Esophagus (tissue), 2 donors: Measurements from ENCODE around the gene BCL11B. TPM values are rescaled to one million over a fixed set of nuclear protein-coding genes. Genes with fewer than 3 reads are reported as not detected.

ENCODE experiments used
- H3K27ac ChIP-seq, 2 donors: one replicate each; pipeline ENCODE4 v1.5.1; 2013; ENCODE audit warnings: low read depth in 2 of 2, mild to moderate bottlenecking in 2 of 2, inconsistent platforms in 1 of 2, low read length in 1 of 2, moderate library complexity in 1 of 2
- H3K27me3 ChIP-seq, 2 donors: one replicate each; pipeline ENCODE4 v1.6.1; 2013; ENCODE audit warnings: low read length in 2 of 2, control low read depth in 1 of 2, mild to moderate bottlenecking in 1 of 2; ENCODE audit not compliant: insufficient read depth in 2 of 2, control insufficient read depth in 1 of 2
- H3K36me3 ChIP-seq, 2 donors: one replicate each; pipeline ENCODE4 v1.6.1; 2013; ENCODE audit warnings: low read length in 1 of 2; ENCODE audit not compliant: control insufficient read depth in 2 of 2, insufficient read depth in 2 of 2
- H3K4me1 ChIP-seq, 2 donors: one replicate each; pipeline ENCODE4 v1.6.1; 2013; ENCODE audit warnings: low read length in 1 of 2; ENCODE audit not compliant: control insufficient read depth in 2 of 2, insufficient read depth in 2 of 2
- H3K4me3 ChIP-seq, 2 donors: one replicate each; pipeline ENCODE4 v1.5.1; 2013; ENCODE audit warnings: low read length in 2 of 2, mild to moderate bottlenecking in 2 of 2, low read depth in 1 of 2, moderate library complexity in 1 of 2
- H3K9me3 ChIP-seq, 2 donors: one replicate each; pipeline ENCODE4 v1.6.1; 2013; ENCODE audit warnings: mild to moderate bottlenecking in 2 of 2, low read depth in 1 of 2, low read length in 1 of 2, moderate library complexity in 1 of 2; ENCODE audit not compliant: control insufficient read depth in 2 of 2, insufficient read depth in 1 of 2
- WGBS, 2 donors: extraction: QIAGEN DNeasy Blood & Tissue Kit; methylation state at CpG; one replicate each; pipeline ENCODE4 v1.1.7; 2013; 5-methylcytosine and 5-hydroxymethylcytosine counted together
- polyA plus RNA-seq, 2 donors: library from polyadenylated mRNA; stranded (reverse); fragments of 200-250 nt; gene quantifications; one replicate each; pipeline ENCODE4 v1.2.3, GENCODE V29; 2013
- donor health status: healthy with polysubstance abuse.
- donor health status: Bipolar disorder and iron deficiency.

The BCL11B gene
- polyA plus RNA-seq, 2 donors, result 1.7 to 2.2 TPM

GRCh38 chr14:99315197-99315596 lies 43.2 kb upstream of the BCL11B start:
- Histone ChIP-seq H3K4me1 (no peaks in the 10 kb centered on the region), H3K9me3 (no peaks in the 10 kb centered on the region), H3K36me3 (no peaks in the 10 kb centered on the region), H3K27ac (no peak overlapping the region), H3K4me3 (no peak overlapping the region), H3K27me3 (no peaks in the 10 kb centered on the region)
- WGBS, 2 donors, result 74% methylated on average over 8 of the region's 8 CpGs

- H3K4me3 ChIP-seq, result no peak overlapping the region
- 74 to 77% methylated on average over 9 of the region's 9 CpGs for WGBS, 2 donors
- H3K9me3 ChIP-seq, result no peaks in the 10 kb centered on the region
- no peaks in the 10 kb centered on the region for H3K4me1 ChIP-seq
- no peaks in the 10 kb centered on the region for H3K27me3 ChIP-seq
- no peak overlapping the region for H3K27ac ChIP-seq
- no peaks in the 10 kb centered on the region for H3K36me3 ChIP-seq
These were observed 42.6 kb upstream of the BCL11B start for GRCh38 chr14:99314623-99315022.

DNA sequence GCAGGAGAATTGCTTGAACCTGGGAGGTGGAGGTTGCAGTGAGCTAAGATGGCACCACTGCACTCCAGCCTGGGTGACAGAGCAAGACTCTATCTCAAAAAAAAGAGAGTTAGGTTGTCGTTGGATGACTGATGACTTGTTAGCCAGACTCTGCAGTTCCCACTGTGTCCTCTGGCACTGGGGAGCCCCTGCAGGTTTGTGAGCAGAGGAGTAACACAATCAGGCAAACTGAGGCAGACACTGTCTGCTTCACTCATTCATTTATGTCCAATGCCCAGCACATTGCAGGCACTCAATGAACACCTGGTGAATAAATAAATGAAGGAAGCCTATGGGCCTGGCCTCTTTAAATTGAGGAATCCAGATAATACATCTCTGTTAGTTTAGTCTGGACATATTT lies 41.2 kb upstream of the BCL11B start:
- Histone ChIP-seq H3K36me3 (no peaks in the 10 kb centered on the region), H3K9me3 (no peaks in the 10 kb centered on the region), H3K27me3 (no peaks in the 10 kb centered on the region), H3K27ac (no peak overlapping the region), H3K4me3 (no peak overlapping the region), H3K4me1 (no peaks in the 10 kb centered on the region)
- 80 to 90% methylated on average over 1 of the region's 1 CpG for WGBS, 2 donors

DNA sequence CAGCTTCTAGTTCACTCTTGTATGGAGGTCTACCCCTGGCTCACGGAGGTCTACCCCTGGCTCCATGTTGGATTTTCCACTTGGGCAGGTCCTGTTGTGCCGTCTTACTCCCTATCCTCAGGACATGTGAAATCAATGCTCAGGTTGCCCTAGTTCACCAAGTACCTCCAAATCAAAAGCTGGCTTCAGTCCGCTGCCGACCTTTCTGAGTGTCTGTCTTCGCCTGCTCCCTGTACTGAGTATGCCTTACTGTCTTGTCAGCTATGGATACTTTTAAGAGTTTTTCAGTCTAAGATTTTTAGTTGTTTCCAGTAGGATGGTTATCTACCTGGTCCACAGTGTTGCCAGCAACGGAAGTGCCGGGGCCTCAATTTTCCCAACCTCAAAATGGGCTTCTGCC lies 40.1 kb upstream of the BCL11B start:
- WGBS, 2 donors, result 91 to 97% methylated on average over 7 of the region's 7 CpGs
- Histone ChIP-seq H3K27ac (no peak overlapping the region), H3K36me3 (no peaks in the 10 kb centered on the region)

DNA sequence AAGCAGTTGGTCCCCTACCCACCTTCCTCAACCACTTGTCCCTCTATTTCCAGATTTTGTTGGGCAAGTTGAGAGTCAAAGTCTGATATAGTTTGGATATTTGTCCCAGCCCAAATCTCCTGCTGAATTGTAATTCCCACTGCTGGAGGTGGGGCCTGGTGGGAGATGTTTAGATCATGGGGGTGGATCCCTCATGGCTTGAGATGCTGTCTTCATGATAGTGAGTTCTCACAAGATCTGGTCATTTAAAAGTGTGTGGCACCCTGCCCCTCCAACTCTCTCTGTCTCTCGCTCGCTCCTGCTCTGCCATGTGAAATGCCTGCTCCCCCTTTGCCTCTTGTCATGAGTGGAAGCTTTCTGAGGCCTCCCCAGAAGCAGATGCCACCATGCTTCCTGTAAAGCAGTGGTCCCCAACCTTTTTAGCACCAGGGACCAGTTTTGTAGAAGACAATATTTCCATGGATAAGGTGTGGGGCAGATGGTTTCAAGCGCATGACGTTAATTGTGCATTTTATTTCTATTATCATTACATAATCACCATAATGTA lies 37.3 kb upstream of the BCL11B start:
- Histone ChIP-seq H3K4me3 (no peak overlapping the region), H3K36me3 (no peaks in the 10 kb centered on the region), H3K4me1 (no peaks in the 10 kb centered on the region), H3K27me3 (no peaks in the 10 kb centered on the region), H3K27ac (no peak overlapping the region), H3K9me3 (no peaks in the 10 kb centered on the region)
- WGBS, 2 donors, result 93 to 97% methylated on average over 4 of the region's 4 CpGs

More for the DNA sequence above, 40.1 kb upstream of the BCL11B start:
- Histone ChIP-seq H3K4me1 (no peaks in the 10 kb centered on the region), H3K4me3 (no peak overlapping the region), H3K9me3 (no peaks in the 10 kb centered on the region), H3K27me3 (no peaks in the 10 kb centered on the region)

- 77 to 78% methylated on average over 1 of the region's 1 CpG for WGBS, 2 donors
- Histone ChIP-seq H3K4me1 (no peaks in the 10 kb centered on the region), H3K27ac (no peak overlapping the region), H3K9me3 (no peaks in the 10 kb centered on the region), H3K4me3 (no peak overlapping the region), H3K27me3 (no peaks in the 10 kb centered on the region), H3K36me3 (no peaks in the 10 kb centered on the region)
These were observed 32.2 kb upstream of the BCL11B start for GRCh38 chr14:99304208-99304607.

GRCh38 chr14:99300190-99300589 lies 28.2 kb upstream of the BCL11B start:
- no peaks in the 10 kb centered on the region for H3K36me3 ChIP-seq
- H3K4me3 ChIP-seq, result no peak overlapping the region
- H3K4me1 ChIP-seq, result no peaks in the 10 kb centered on the region
- no peaks in the 10 kb centered on the region for H3K9me3 ChIP-seq
- no peak overlapping the region for H3K27ac ChIP-seq
- no peaks in the 10 kb centered on the region for H3K27me3 ChIP-seq

DNA sequence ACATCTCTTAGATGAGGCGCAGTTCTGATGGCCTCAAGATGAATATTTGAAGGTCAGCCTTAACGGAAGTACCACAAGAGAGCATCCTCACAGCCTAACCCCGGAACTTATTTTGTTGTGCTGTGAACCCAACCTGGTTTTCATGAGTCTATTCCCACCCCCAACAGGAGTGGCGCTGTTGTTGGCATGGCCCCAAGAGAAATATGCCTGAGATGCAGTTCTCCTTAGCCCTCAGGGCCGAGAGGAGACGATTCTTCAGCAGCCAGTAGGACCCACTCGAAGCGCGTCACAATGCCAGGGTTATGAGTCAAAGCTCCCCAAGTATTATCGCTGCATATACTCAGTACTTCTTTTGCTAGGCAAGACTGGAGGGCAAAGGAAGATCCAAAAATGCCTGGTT lies 24.5 kb upstream of the BCL11B start:
- Histone ChIP-seq H3K9me3 (no peaks in the 10 kb centered on the region), H3K4me3 (no peak overlapping the region), H3K27ac (no peak overlapping the region), H3K4me1 (no peaks in the 10 kb centered on the region), H3K36me3 (no peaks in the 10 kb centered on the region), H3K27me3 (no peaks in the 10 kb centered on the region)
- 80 to 82% methylated on average over 10 of the region's 10 CpGs for WGBS, 2 donors

DNA sequence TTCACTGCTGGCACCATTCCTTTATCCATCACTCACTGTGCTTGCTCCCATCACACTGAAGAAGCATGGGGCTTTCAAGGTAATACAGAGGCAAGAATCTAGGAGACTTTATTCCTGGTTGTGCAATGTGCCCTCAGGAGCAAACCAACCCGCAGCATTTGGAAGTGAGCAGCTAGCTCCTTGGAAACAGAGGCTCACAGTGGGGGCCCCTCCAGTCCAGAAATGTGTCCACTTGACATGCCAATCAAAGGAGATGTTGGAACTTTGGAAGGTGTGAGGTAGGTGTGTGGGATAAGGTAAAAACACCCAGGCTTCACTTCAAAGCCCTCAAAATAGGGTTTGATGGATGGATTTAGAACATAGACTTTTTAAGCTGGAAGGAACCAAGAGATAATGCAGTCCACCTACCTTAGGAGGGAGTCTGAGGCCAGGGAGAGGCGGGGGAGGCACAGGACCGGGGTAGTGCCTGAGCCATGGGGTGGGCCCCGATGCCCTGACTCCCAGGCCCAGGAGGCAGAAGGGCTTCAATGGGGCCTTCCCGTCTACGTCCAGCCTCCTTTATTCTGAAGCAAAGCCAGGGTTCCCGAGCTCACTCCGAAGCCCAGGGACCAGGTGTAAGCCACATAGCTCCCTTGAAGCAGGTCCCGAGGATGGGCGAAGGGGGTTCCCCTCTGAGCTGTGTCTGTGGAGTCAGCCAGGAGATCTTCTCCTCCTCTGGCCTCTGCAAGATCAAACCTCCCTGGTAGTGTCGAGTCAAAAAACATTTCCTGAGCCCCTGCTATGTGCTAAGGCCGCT lies 17.6 kb upstream of the BCL11B start:
- Histone ChIP-seq H3K4me3 (no peak overlapping the region), H3K27ac (no peak overlapping the region), H3K36me3 (no peaks in the 10 kb centered on the region), H3K9me3 (no peaks in the 10 kb centered on the region), H3K27me3 (no peaks in the 10 kb centered on the region), H3K4me1 (no peaks in the 10 kb centered on the region)
- 88% methylated on average over 12 of the region's 12 CpGs for WGBS, 2 donors

GRCh38 chr14:99288948-99289347 lies 17.0 kb upstream of the BCL11B start:
- no peaks in the 10 kb centered on the region for H3K9me3 ChIP-seq
- no peak overlapping the region for H3K4me3 ChIP-seq
- H3K27me3 ChIP-seq, result no peaks in the 10 kb centered on the region
- H3K4me1 ChIP-seq, result no peaks in the 10 kb centered on the region
- H3K27ac ChIP-seq, result no peak overlapping the region
- no peaks in the 10 kb centered on the region for H3K36me3 ChIP-seq
- WGBS, 2 donors, result 77 to 87% methylated on average over 5 of the region's 5 CpGs
